HL-60 (cell line): ENCODE data around the gene SNX7.

Experiments
- DNase-seq, 2 experiments: peaks; one replicate each; pipeline ENCODE4 v3.0.0-alpha.2; 2010 to 2020; ENCODE audit warnings: low read depth in 1 of 2, low spot score in 1 of 2
- H3K27ac ChIP-seq: fragments of 250-450 bp; sonication (Bioruptor Pico); replicated peaks from 2 replicates; pipeline ENCODE4 v1.5.1; 2020; ENCODE audit warnings: mild to moderate bottlenecking, moderate library complexity
- H3K27me3 ChIP-seq: fragments of 250-450 bp; sonication (Bioruptor Pico); 2 replicates; pipeline ENCODE4 v1.5.1; 2021; ENCODE audit warnings: mild to moderate bottlenecking, moderate library complexity; ENCODE audit not compliant: insufficient read depth, poor library complexity, severe bottlenecking
- H3K4me3 ChIP-seq: replicated peaks from 2 replicates; pipeline ENCODE4 v1.5.1; 2011; ENCODE audit warnings: mild to moderate bottlenecking, control low read depth, low read length; ENCODE audit not compliant: insufficient read depth
- CTCF ChIP-seq: IDR thresholded peaks from one replicate; pipeline ENCODE4 v1.5.1; 2011; ENCODE audit warnings: low read length, control low read depth, inconsistent platforms; ENCODE audit not compliant: insufficient read depth
- GABPA ChIP-seq: IDR thresholded peaks from 2 replicates; pipeline ENCODE4 v1.6.1; 2012; ENCODE audit warnings: low read depth
- POLR2AphosphoS5 ChIP-seq: IDR thresholded peaks from 2 replicates; pipeline ENCODE4 v1.6.1; 2012; ENCODE audit warnings: low read depth
- REST ChIP-seq: IDR thresholded peaks from 2 replicates; pipeline ENCODE4 v1.6.1; 2012; ENCODE audit warnings: low read depth; ENCODE audit not compliant: insufficient replicate concordance
- SPI1 ChIP-seq: IDR thresholded peaks from 2 replicates; pipeline ENCODE4 v1.6.1; 2012; ENCODE audit warnings: low read depth, mild to moderate bottlenecking, borderline replicate concordance

The SNX7 gene

GRCh38 chr1:98696077-98696476 is 34.6 kb downstream of the SNX7 start:
- no peak overlapping the region for H3K4me3 ChIP-seq
- no peak for DNase-seq
- H3K27me3 ChIP-seq, result no peaks in the 10 kb centered on the region
- TF ChIP-seq GABPA, result no peak
- no peak overlapping the region for H3K27ac ChIP-seq

GRCh38 chr1:98697781-98698180 is 36.3 kb downstream of the SNX7 start:
- Histone ChIP-seq H3K27me3 (no peaks in the 10 kb centered on the region), H3K27ac (no peak overlapping the region), H3K4me3 (no peak overlapping the region)
- DNase-seq, result no peak
- TF ChIP-seq POLR2AphosphoS5 (no peak), GABPA (no peak), SPI1 (no peak), REST (no peak), CTCF (no peak)

- Histone ChIP-seq H3K4me3 (no peak overlapping the region), H3K27me3 (no peaks in the 10 kb centered on the region), H3K27ac (no peak overlapping the region)
- no peak for DNase-seq
- TF ChIP-seq CTCF, result no peak
- TF ChIP-seq REST, result no peak
- no peak for TF ChIP-seq POLR2AphosphoS5
- TF ChIP-seq GABPA, result no peak
- TF ChIP-seq SPI1, result no peak
These were observed 37.1 kb downstream of the SNX7 start for GRCh38 chr1:98698625-98699024.

GRCh38 chr1:98700228-98700627 is 38.7 kb downstream of the SNX7 start:
- Histone ChIP-seq H3K27me3 (no peaks in the 10 kb centered on the region), H3K4me3 (no peak overlapping the region), H3K27ac (no peak overlapping the region)
- DNase-seq, result no peak
- no peak for TF ChIP-seq POLR2AphosphoS5
- no peak for TF ChIP-seq SPI1
- TF ChIP-seq CTCF, result no peak
- no peak for TF ChIP-seq GABPA
- TF ChIP-seq REST, result no peak
